GM21447 (cell line): ENCODE data around the gene SERPINI1.

Experiments
- ATAC-seq: cut with Tn5 transposase; IDR thresholded peaks from one replicate; pipeline ENCODE4 v1.9.1; 2021; ENCODE audit not compliant: unreplicated experiment

SERPINI1 gene

GRCh38 chr3:167735233-167736138 lies at the start of gene SERPINI1:
TSS of gene SERPINI1 (plus strand) at chr3:167735721. CDS start at chr3:167789129, 53,408 bp downstream.
- ATAC-seq: peak; percentile 67

- ATAC-seq: peak; percentile 100
These were observed 44.2 kb upstream of the SERPINI1 start for GRCh38 chr3:167691366-167691765.

GRCh38 chr3:167694121-167694520 lies 41.4 kb upstream of the SERPINI1 start:
- no peak for ATAC-seq

GRCh38 chr3:167700046-167700445 lies 35.5 kb upstream of the SERPINI1 start:
- no peak for ATAC-seq

- no peak for ATAC-seq
These were observed 34.6 kb upstream of the SERPINI1 start for GRCh38 chr3:167700926-167701325.

GRCh38 chr3:167705840-167706239 lies 29.7 kb upstream of the SERPINI1 start:
- no peak for ATAC-seq

GRCh38 chr3:167709690-167710089 lies 25.8 kb upstream of the SERPINI1 start:
- no peak for ATAC-seq

- ATAC-seq: no peak
These were observed 25.0 kb upstream of the SERPINI1 start for GRCh38 chr3:167710552-167710951.

- no peak for ATAC-seq
These were observed 24.1 kb upstream of the SERPINI1 start for GRCh38 chr3:167711439-167711838.

GRCh38 chr3:167712445-167712844 lies 23.1 kb upstream of the SERPINI1 start:
- no peak for ATAC-seq

- ATAC-seq: no peak
These were observed 20.6 kb upstream of the SERPINI1 start for GRCh38 chr3:167714871-167715270.

GRCh38 chr3:167716920-167717319 lies 18.6 kb upstream of the SERPINI1 start:
- no peak for ATAC-seq

GRCh38 chr3:167718582-167718981 lies 16.9 kb upstream of the SERPINI1 start:
- no peak for ATAC-seq

- no peak for ATAC-seq
These were observed 12.5 kb upstream of the SERPINI1 start for GRCh38 chr3:167723025-167723512.

GRCh38 chr3:167723872-167724271 lies 11.6 kb upstream of the SERPINI1 start:
- no peak for ATAC-seq

GRCh38 chr3:167728176-167728575 lies 7.3 kb upstream of the SERPINI1 start:
- no peak for ATAC-seq

GRCh38 chr3:167728632-167729323 lies 6.7 kb upstream of the SERPINI1 start:
- no peak for ATAC-seq

GRCh38 chr3:167729591-167729990 lies 5.9 kb upstream of the SERPINI1 start:
- no peak for ATAC-seq

GRCh38 chr3:167731393-167731792 lies 4.1 kb upstream of the SERPINI1 start:
- ATAC-seq: no peak

GRCh38 chr3:167732313-167733065 lies 3.0 kb upstream of the SERPINI1 start:
- no peak for ATAC-seq

- ATAC-seq: no peak
These were observed 1.5 kb upstream of the SERPINI1 start for GRCh38 chr3:167733961-167734497.
